PC-3 (cell line): ENCODE measurements around the gene LRRC31.

Source experiments
- EZH2 ChIP-seq: fragments of 300-600 bp; sonication (generic); IDR thresholded peaks from one replicate; pipeline ENCODE4 v1.6.1; 2017; ENCODE audit warnings: antibody characterized with exemption, mild to moderate bottlenecking, low read length; ENCODE audit not compliant: unreplicated experiment
- EZH2phosphoT487 ChIP-seq: fragments of 300-600 bp; sonication (generic); IDR thresholded peaks from 2 replicates; pipeline ENCODE4 v1.6.1; 2018; ENCODE audit warnings: mild to moderate bottlenecking, antibody characterized with exemption, low read length, borderline replicate concordance
- TF ChIP-seq, protein P1 (sequence below): fragments of 300-600 bp; sonication (generic); conservative IDR thresholded peaks from 2 replicates; pipeline ENCODE4 v1.5.1; 2017; ENCODE audit warnings: antibody characterized with exemption, low read depth, mild to moderate bottlenecking, low read length

GRCh38 chr3:169855514-169855913, 14.2 kb downstream of the LRRC31 start:
- TF ChIP-seq, protein P1, sequence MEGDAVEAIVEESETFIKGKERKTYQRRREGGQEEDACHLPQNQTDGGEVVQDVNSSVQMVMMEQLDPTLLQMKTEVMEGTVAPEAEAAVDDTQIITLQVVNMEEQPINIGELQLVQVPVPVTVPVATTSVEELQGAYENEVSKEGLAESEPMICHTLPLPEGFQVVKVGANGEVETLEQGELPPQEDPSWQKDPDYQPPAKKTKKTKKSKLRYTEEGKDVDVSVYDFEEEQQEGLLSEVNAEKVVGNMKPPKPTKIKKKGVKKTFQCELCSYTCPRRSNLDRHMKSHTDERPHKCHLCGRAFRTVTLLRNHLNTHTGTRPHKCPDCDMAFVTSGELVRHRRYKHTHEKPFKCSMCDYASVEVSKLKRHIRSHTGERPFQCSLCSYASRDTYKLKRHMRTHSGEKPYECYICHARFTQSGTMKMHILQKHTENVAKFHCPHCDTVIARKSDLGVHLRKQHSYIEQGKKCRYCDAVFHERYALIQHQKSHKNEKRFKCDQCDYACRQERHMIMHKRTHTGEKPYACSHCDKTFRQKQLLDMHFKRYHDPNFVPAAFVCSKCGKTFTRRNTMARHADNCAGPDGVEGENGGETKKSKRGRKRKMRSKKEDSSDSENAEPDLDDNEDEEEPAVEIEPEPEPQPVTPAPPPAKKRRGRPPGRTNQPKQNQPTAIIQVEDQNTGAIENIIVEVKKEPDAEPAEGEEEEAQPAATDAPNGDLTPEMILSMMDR = no peak
- TF ChIP-seq EZH2 (no peak), EZH2phosphoT487 (no peak)
